HL-60/S4 (cell line): Measurements from ENCODE around the gene CCDC188.

Experiments used
- in situ Hi-C: fragments of 300-500 bp; cut with MboI; formaldehyde crosslinking; loops from 2 replicates; pipeline ENCODE4 v1.14.3; 2022; ENCODE audit warnings: low sequenced_read_pairs

Gene CCDC188

GRCh38 chr22:20152464-20152890, 1.6 kb upstream of the CCDC188 start:
- in situ Hi-C loops, result loop anchor here (10.0 kb wide), 2 partner anchors 122 to 312 kb away; no protein-coding TSS in a partner anchor

DNA sequence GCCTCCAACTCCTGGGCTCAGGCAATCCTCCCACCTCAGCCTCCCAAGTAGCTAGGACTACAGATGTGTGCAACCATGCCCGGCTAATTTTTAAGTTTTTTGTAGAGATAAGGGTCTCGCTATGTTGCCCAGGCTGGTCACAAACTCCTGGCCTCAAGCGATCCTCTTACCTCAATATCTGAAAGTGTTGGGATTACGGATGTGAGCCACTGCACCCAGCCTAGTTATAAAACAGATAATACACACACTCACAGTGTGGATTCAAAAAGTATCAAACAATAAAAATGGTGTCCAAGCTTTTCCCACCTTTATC, 377 bp upstream of the CCDC188 start:
- in situ Hi-C loops, result loop anchor here (10.0 kb wide), 2 partner anchors 124 to 314 kb away; no protein-coding TSS in a partner anchor

- in situ Hi-C loops, result loop anchor here (10.0 kb wide), 2 partner anchors 125 to 315 kb away; no protein-coding TSS in a partner anchor
These were observed 1.3 kb downstream of the CCDC188 start for GRCh38 chr22:20149257-20150250.

GRCh38 chr22:20148414-20148813, 2.4 kb downstream of the CCDC188 start:
- in situ Hi-C loops, result no loop called here

DNA sequence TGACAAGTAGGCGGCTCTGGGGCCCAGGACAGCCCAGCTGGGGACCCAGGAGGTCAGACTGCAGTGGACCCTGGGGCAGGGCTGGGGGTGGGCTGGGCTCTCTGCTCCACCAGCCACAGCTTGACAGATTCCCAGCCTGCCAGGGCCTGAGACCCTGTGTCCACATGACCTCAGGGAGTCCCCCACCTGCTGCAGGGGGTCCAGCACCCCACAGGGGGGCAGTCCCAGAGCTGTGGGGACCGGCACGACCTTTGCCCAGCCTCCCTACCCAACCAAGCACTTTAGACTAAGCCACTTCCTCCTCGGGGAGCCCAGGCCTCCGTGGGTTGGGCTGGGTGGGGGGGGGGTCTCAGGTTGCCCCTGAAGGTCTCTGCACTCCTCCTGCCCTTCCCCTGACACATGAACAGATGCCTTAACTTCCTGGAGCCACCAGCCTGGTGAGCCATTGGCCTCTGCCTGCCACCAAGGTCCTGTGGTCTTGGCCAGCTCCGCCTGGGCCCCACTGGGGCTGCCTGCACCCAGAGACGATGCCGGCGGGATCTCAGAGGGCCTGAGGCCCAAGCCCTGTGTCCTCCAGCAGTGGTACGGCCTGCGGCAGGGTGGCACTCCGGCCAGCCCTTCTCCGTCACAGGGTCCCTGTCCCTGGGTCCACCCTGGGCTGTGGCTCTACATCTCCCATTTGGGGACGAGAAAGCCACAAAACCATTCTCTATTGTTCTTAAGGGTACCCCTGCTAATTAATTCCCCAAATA, 3.4 kb downstream of the CCDC188 start:
- in situ Hi-C loops, result no loop called here

DNA sequence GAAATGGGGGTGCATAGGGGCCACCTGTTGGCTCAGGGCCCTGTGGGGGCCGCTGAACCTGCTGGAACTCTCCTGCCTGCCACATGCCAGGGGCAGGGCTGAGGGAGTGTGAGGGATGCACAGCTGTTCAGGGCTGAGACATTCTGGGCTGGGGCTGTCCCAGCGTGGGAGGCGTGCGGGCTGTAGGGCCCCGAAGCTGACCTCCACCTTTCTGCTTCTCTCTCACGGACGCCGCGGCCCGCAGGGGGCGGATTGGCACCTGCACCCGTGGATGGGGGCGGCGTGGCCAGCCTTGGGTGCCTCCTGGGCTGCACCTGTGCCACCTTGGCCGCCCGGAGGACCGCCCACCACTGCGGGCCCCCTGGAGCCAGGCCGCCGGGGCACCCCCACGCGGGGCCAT, 4.1 kb downstream of the CCDC188 start:
- in situ Hi-C loops, result no loop called here

DNA sequence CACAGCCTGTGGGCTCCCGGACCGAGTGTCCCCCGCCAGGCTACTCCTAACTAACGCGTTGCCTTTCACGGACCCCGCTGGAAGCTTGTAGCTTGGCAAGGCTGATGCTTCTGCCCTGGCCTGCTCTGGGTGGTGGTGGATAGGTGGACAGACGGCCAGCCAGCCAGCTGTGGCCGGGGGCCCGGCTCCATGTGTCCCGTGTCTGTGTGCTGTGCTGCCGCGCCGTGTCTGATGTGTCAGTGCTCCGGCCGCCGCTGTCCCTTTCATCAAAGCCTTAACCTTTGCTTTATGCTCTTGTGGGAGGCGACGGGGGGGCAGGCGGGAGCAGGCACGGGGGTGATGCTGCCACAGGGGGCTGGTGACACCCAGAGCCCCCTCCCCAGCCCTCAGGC, 5.0 kb downstream of the CCDC188 start:
- in situ Hi-C loops, result no loop called here

DNA sequence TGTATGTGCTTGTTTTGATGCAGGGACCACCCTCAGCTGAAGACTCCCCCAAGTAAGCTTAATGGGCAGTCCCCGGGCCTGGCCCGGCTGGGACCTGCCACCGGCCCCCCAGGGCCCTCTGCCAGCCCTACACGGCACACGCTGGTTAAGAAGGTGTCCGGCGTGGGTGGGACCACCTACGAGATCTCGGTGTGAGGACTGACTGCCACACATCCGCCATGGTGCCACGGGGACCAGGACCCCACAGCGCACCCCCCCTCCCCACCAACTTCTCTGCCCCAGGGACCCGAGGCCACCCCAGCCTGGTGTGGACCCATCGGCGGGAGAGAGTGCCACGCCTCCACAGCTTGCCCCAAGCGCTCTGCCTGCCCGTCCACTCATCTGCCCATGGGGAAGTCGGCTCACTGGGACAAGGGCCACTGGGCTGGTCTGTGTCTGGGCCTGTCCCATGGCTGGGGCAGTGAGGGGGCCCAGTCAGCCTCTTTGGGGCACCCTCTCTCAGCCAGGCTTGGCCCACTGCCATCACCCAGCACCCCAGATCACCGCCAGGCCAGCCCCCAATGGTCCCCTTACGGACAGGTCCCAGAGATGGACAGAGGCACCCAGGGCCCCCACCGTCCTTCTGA, 5.5 kb downstream of the CCDC188 start:
- in situ Hi-C loops, result no loop called here

GRCh38 chr22:20143883-20144665, 6.8 kb downstream of the CCDC188 start:
- in situ Hi-C loops, result no loop called here

DNA sequence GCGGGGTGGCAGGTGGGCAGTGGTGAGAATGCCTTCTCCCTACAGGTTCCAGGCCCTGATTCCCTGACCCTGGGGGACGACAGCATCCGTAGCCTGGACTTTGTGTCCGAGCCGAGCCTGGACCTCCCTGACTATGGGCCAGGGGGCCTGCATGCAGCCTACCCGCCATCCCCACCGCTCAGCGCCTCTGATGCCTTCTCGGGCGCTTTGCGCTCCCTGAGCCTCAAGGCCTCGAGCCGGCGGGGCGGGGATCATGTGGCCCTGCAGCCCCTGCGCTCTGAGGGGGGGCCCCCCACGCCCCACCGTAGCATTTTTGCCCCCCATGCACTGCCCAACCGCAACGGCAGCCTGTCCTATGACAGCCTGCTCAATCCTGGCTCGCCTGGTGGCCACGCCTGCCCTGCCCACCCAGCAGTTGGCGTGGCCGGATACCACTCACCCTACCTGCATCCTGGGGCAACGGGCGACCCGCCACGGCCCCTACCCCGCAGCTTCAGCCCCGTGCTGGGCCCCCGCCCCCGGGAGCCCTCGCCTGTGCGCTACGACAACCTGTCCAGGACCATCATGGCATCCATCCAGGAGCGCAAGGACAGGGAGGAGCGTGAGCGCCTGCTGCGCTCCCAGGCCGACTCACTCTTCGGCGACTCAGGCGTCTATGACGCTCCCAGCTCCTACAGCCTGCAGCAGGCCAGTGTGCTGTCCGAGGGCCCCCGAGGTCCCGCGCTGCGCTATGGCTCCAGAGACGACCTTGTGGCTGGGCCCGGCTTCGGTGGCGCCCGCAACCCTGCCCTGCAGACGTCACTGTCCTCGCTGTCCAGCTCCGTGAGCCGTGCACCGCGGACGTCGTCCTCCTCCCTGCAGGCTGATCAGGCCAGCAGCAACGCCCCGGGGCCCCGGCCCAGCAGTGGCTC, 7.9 kb downstream of the CCDC188 start:
- in situ Hi-C loops, result no loop called here

DNA sequence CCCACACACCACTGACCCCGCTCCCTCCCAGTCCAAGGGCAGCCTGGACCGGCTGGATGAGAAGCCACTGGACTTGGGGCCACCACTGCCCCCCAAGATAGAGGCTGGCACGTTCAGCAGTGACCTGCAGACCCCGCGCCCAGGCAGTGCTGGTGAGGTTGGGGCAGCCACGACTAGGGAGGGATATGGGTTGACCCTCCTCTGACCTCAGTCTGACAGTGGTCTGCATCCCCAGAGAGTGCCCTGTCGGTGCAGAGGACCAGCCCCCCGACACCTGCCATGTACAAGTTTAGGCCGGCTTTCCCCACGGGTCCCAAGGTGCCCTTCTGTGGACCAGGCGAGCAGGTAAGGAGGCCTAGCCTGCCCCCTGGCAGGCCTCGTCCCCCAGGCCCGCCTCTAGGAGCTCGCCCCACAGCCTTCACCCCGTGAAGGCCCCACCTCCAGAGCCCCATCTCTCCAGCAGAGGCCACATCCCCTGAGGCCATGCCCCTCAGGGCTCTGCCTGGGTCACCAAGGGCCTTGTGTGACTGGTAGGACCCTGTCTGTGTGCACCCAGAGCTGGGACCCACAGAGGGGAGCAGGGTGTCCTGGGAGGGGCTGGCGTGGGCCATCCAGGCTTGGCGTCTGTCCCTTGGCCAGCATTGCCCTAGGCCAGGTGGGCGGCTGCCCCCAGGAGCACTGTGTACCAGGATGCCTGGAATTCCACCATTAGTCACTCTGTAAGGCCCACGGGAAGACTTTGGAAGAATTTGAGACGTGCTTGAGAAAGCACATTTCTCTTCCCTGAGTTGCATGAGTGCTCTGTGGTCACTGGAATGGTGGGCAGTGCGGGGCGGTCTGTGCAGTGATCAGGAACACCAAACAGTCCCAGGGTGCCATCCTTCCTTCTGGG, 9.4 kb downstream of the CCDC188 start:
- in situ Hi-C loops, result no loop called here

GRCh38 chr22:20140521-20140964, 10.3 kb downstream of the CCDC188 start:
- in situ Hi-C loops, result no loop called here

GRCh38 chr22:20140107-20140445, 10.8 kb downstream of the CCDC188 start:
- in situ Hi-C loops, result no loop called here

GRCh38 chr22:20139391-20140106, 11.3 kb downstream of the CCDC188 start:
- in situ Hi-C loops, result no loop called here

GRCh38 chr22:20138868-20139267, 12.0 kb downstream of the CCDC188 start:
- in situ Hi-C loops, result no loop called here

DNA sequence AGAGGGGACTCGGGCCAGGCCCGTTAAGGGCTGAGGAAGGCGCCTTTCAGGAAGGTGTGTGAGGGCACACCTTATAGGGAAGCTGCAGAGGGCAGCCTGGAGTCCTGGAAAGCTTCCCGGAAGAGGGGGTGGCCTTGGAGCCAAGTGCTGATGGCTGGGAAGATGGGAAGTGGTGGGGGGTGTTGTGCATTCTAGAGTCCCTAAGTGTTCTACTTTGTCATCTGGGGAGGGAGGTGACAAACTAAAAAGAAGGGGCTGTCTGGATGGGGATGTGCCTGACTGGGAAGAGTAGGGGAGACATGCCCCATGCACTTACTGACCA, 12.5 kb downstream of the CCDC188 start:
- in situ Hi-C loops, result no loop called here

GRCh38 chr22:20137671-20138416, 13.0 kb downstream of the CCDC188 start:
- in situ Hi-C loops, result no loop called here
